ENCODE data around the gene MBP.

MBP gene

GRCh38 chr18:77086034-77086433 lies 46.5 kb downstream of the MBP start:
- no peak overlapping the region for H2AFZ ChIP-seq (ENCODE audit: low read depth)

GRCh38 chr18:77084688-77085035 lies 47.9 kb downstream of the MBP start:
- Histone ChIP-seq H3K79me2 (ENCODE audit: insufficient read depth, low read depth) (no peaks in the 10 kb centered on the region), H3K36me3 (ENCODE audit: insufficient read depth) (no peaks in the 10 kb centered on the region), H3K9ac (no peak overlapping the region), H3K4me3 (IDR thresholded peaks at IDR 0.05; ENCODE audit: insufficient read depth, low read depth, low read length) (no peak overlapping the region), H3K4me1 (ENCODE audit: low read depth, poor library complexity, severe bottlenecking) (no peaks in the 10 kb centered on the region), H3K4me2 (no peak overlapping the region), H4K20me1 (ENCODE audit: insufficient read depth) (no peaks in the 10 kb centered on the region), H3K27ac (no peak overlapping the region), H2AFZ (ENCODE audit: low read depth) (no peak overlapping the region), H3K27me3 (ENCODE audit: insufficient read depth, low read depth) (no peaks in the 10 kb centered on the region)
- no peak for TF ChIP-seq CTCF (conservative IDR thresholded peaks at IDR 0.05; ENCODE audit: low read depth, low read length)

More at GRCh38 chr18:77086034-77086433, 46.5 kb downstream of the MBP start:
- Histone ChIP-seq H4K20me1 (ENCODE audit: insufficient read depth) (no peaks in the 10 kb centered on the region), H3K4me2 (no peak overlapping the region), H3K9ac (no peak overlapping the region), H3K36me3 (ENCODE audit: insufficient read depth) (no peaks in the 10 kb centered on the region), H3K27me3 (ENCODE audit: insufficient read depth, low read depth) (no peaks in the 10 kb centered on the region), H3K27ac (no peak overlapping the region), H3K4me3 (IDR thresholded peaks at IDR 0.05; ENCODE audit: insufficient read depth, low read depth, low read length) (no peak overlapping the region), H3K4me1 (ENCODE audit: low read depth, poor library complexity, severe bottlenecking) (no peaks in the 10 kb centered on the region), H3K79me2 (ENCODE audit: insufficient read depth, low read depth) (no peaks in the 10 kb centered on the region)
- no peak for TF ChIP-seq CTCF (conservative IDR thresholded peaks at IDR 0.05; ENCODE audit: low read depth, low read length)

- H4K20me1 ChIP-seq (ENCODE audit: insufficient read depth) = no peaks in the 10 kb centered on the region
- H3K36me3 ChIP-seq (ENCODE audit: insufficient read depth) = no peaks in the 10 kb centered on the region
- TF ChIP-seq CTCF (conservative IDR thresholded peaks at IDR 0.05; ENCODE audit: low read depth, low read length) = no peak
- no peaks in the 10 kb centered on the region for H3K27me3 ChIP-seq (ENCODE audit: insufficient read depth, low read depth)
- no peaks in the 10 kb centered on the region for H3K79me2 ChIP-seq (ENCODE audit: insufficient read depth, low read depth)
- no peak overlapping the region for H3K27ac ChIP-seq
- no peak overlapping the region for H3K4me2 ChIP-seq
- no peaks in the 10 kb centered on the region for H3K4me1 ChIP-seq (ENCODE audit: low read depth, poor library complexity, severe bottlenecking)
- H3K4me3 ChIP-seq (IDR thresholded peaks at IDR 0.05; ENCODE audit: insufficient read depth, low read depth, low read length) = no peak overlapping the region
- no peak overlapping the region for H2AFZ ChIP-seq (ENCODE audit: low read depth)
- H3K9ac ChIP-seq = no peak overlapping the region
Observed at GRCh38 chr18:77082316-77082955, 50.1 kb downstream of the MBP start.

- no peak overlapping the region for H2AFZ ChIP-seq (ENCODE audit: low read depth)
- H3K79me2 ChIP-seq (ENCODE audit: insufficient read depth, low read depth) = no peaks in the 10 kb centered on the region
- H3K4me2 ChIP-seq = no peak overlapping the region
Observed at GRCh38 chr18:77081390-77081778, 51.2 kb downstream of the MBP start.

More at GRCh38 chr18:77081390-77081778, 51.2 kb downstream of the MBP start:
- Histone ChIP-seq H3K27ac (no peak overlapping the region), H3K9ac (no peak overlapping the region), H4K20me1 (ENCODE audit: insufficient read depth) (no peaks in the 10 kb centered on the region), H3K27me3 (ENCODE audit: insufficient read depth, low read depth) (no peaks in the 10 kb centered on the region), H3K36me3 (ENCODE audit: insufficient read depth) (no peaks in the 10 kb centered on the region), H3K4me1 (ENCODE audit: low read depth, poor library complexity, severe bottlenecking) (no peaks in the 10 kb centered on the region), H3K4me3 (IDR thresholded peaks at IDR 0.05; ENCODE audit: insufficient read depth, low read depth, low read length) (no peak overlapping the region)
- TF ChIP-seq CTCF (conservative IDR thresholded peaks at IDR 0.05; ENCODE audit: low read depth, low read length) = no peak
